PC-3 (cell line): Measurements from ENCODE around the gene PCDH9. TPM values are rescaled to one million over a fixed set of nuclear protein-coding genes. Genes with fewer than 3 reads are reported as not detected.

Source experiments
- ATAC-seq: fragments of 200-7000 bp; cut with Tn5 transposase; 2 replicates; pipeline ENCODE4 v1.9.1; 2020; ENCODE audit warnings: mild to moderate bottlenecking, moderate library complexity
- BruUV-seq: library from RNA; stranded (reverse); fragments of 400-500 nt; replicated peaks from 2 replicates; lab custom pipeline; 2021; lab: Mats Ljungman, UMichigan
- CTCF ChIA-PET: fragments of 300-600 bp; sonication (Branson Sonifier 250); formaldehyde crosslinking; loops from one replicate; lab custom pipeline; 2022; ENCODE audit warnings: antibody characterized with exemption; lab: Charles Lee
- POLR2A ChIA-PET: fragments of 300-600 bp; sonication (Branson Sonifier 250); formaldehyde crosslinking; loops from one replicate; lab custom pipeline; 2022; ENCODE audit warnings: antibody characterized with exemption; ENCODE audit not compliant: unreplicated experiment; lab: Charles Lee
- DNase-seq: peaks from one replicate; pipeline ENCODE4 v3.0.0-alpha.2; 2015
- H2AFZ ChIP-seq: fragments of 300-600 bp; sonication (generic); 2 replicates; pipeline ENCODE4 v1.6.0; 2016; ENCODE audit warnings: antibody characterized with exemption, low read length
- H3F3A ChIP-seq: fragments of 300-600 bp; sonication (generic); one replicate; pipeline ENCODE4 v1.6.0; 2017; ENCODE audit warnings: antibody characterized with exemption, low read length, control low read depth, mild to moderate bottlenecking; ENCODE audit not compliant: unreplicated experiment
- H3K27ac ChIP-seq: fragments of 300-600 bp; sonication (generic); 2 replicates; pipeline ENCODE4 v1.5.1; 2016; ENCODE audit warnings: mild to moderate bottlenecking, low read length
- H3K27me3 ChIP-seq: fragments of 300-600 bp; sonication (generic); 2 replicates; pipeline ENCODE4 v1.6.1; 2016; ENCODE audit warnings: low read length, mixed read lengths
- H3K36me3 ChIP-seq: fragments of 300-600 bp; sonication (generic); 2 replicates; pipeline ENCODE4 v1.6.1; 2016; ENCODE audit warnings: low read depth, mixed run types, low read length, mixed read lengths
- H3K4me1 ChIP-seq: fragments of 300-600 bp; sonication (generic); 2 replicates; pipeline ENCODE4 v1.5.1; 2016; ENCODE audit warnings: low read length; ENCODE audit not compliant: insufficient read depth
- H3K4me2 ChIP-seq: fragments of 300-600 bp; sonication (generic); 2 replicates; pipeline ENCODE4 v1.6.0; 2016; ENCODE audit warnings: low read length
- H3K4me3 ChIP-seq: fragments of 300-600 bp; sonication (generic); 2 replicates; pipeline ENCODE4 v1.5.1; 2016; ENCODE audit warnings: mild to moderate bottlenecking, low read length, mixed read lengths
- H3K79me2 ChIP-seq: fragments of 300-600 bp; sonication (generic); 2 replicates; pipeline ENCODE4 v1.6.1; 2017; ENCODE audit warnings: low read length, mixed read lengths
- H3K9ac ChIP-seq: fragments of 300-600 bp; sonication (generic); 2 replicates; pipeline ENCODE4 v1.6.0; 2016; ENCODE audit warnings: mild to moderate bottlenecking, low read length
- H3K9me2 ChIP-seq: fragments of 300-600 bp; sonication (generic); replicated peaks from 2 replicates; pipeline ENCODE4 v1.6.1; 2016; ENCODE audit warnings: mixed run types, low read length, mixed read lengths
- H3K9me3 ChIP-seq: fragments of 300-600 bp; sonication (generic); 2 replicates; pipeline ENCODE4 v1.6.1; 2016; ENCODE audit warnings: low read length, mixed read lengths
- H4K20me1 ChIP-seq: fragments of 300-600 bp; sonication (generic); 2 replicates; pipeline ENCODE4 v1.6.1; 2016; ENCODE audit warnings: low read length, mixed read lengths
- CTCF ChIP-seq: fragments of 300-600 bp; sonication (generic); conservative IDR thresholded peaks from 2 replicates; pipeline ENCODE4 v1.5.1; 2017; ENCODE audit warnings: antibody characterized with exemption, low read depth, mild to moderate bottlenecking, low read length
- EZH2 ChIP-seq: fragments of 300-600 bp; sonication (generic); IDR thresholded peaks from one replicate; pipeline ENCODE4 v1.6.1; 2017; ENCODE audit warnings: antibody characterized with exemption, mild to moderate bottlenecking, low read length; ENCODE audit not compliant: unreplicated experiment
- EZH2phosphoT487 ChIP-seq: fragments of 300-600 bp; sonication (generic); IDR thresholded peaks from 2 replicates; pipeline ENCODE4 v1.6.1; 2018; ENCODE audit warnings: mild to moderate bottlenecking, antibody characterized with exemption, low read length, borderline replicate concordance
- intact Hi-C: fragments of 100-400 bp; cut with micrococcal nuclease; formaldehyde crosslinking; loops from 2 replicates; pipeline ENCODE4 v1.9.0; 2023
- total RNA-seq: library from RNA; depleted of rRNA; stranded (reverse); fragments of >200 nt; gene quantifications from 2 replicates; pipeline ENCODE4 v1.2.3, GENCODE V29; 2014

The PCDH9 gene
- total RNA-seq, 1 experiment from 2014 or later, result 0.98 TPM

GRCh38 chr13:66926851-66927524 is 303.1 kb downstream of the PCDH9 start:
- POLR2A ChIA-PET, result no interaction called here
- no peak overlapping the region for H3K9ac ChIP-seq

GRCh38 chr13:66926200-66926850 is 303.8 kb downstream of the PCDH9 start:
- Histone ChIP-seq H2AFZ (no peak overlapping the region), H3K27ac (no peak overlapping the region)

More at GRCh38 chr13:66926851-66927524, 303.1 kb downstream of the PCDH9 start:
- Histone ChIP-seq H3K4me1 (peaks cover 4% of the 10 kb centered on the region; the same call in 1 of the 2 replicates), H3K9me2 (no peaks in the 10 kb centered on the region), H3F3A (no peaks in the 10 kb centered on the region), H3K27me3 (no peaks in the 10 kb centered on the region), H3K27ac (no peak overlapping the region), H4K20me1 (no peaks in the 10 kb centered on the region), H3K79me2 (no peaks in the 10 kb centered on the region), H3K4me2 (no peak overlapping the region), H3K9me3 (no peaks in the 10 kb centered on the region), H2AFZ (0 out of 2 replicates have a peak overlapping the region, but pooled peaks have one; percentile 11), H3K36me3 (no peaks in the 10 kb centered on the region), H3K4me3 (no peak overlapping the region)
- intact Hi-C loops, result no loop called here
- ATAC-seq (peak; percentile 57), DNase-seq (no peak)
- TF ChIP-seq EZH2 (no peak), EZH2phosphoT487 (no peak), CTCF (no peak)
- BruUV-seq, result no TSS peak
- CTCF ChIA-PET, result no interaction called here

More at GRCh38 chr13:66926200-66926850, 303.8 kb downstream of the PCDH9 start:
- Histone ChIP-seq H3K9ac (no peak overlapping the region), H3K4me1 (peaks cover 4% of the 10 kb centered on the region; the same call in 1 of the 2 replicates), H3K9me3 (no peaks in the 10 kb centered on the region), H3K4me3 (no peak overlapping the region), H3F3A (no peaks in the 10 kb centered on the region), H3K36me3 (no peaks in the 10 kb centered on the region), H4K20me1 (no peaks in the 10 kb centered on the region), H3K9me2 (no peaks in the 10 kb centered on the region), H3K27me3 (no peaks in the 10 kb centered on the region), H3K4me2 (no peak overlapping the region), H3K79me2 (no peaks in the 10 kb centered on the region)
- no peak for ATAC-seq
- no TSS peak for BruUV-seq
- TF ChIP-seq CTCF (no peak), EZH2 (no peak), EZH2phosphoT487 (no peak)
- DNase-seq, result no peak
- intact Hi-C loops, result no loop called here
- ChIA-PET POLR2A (no interaction called here), CTCF (no interaction called here)
